ENCODE results near the gene RALB.
"Not testable (repeated sequence)": the region's sequence is repeated elsewhere in the genome, so short reads cannot be mapped to it uniquely, and the experiment has no call there.

RALB gene

DNA sequence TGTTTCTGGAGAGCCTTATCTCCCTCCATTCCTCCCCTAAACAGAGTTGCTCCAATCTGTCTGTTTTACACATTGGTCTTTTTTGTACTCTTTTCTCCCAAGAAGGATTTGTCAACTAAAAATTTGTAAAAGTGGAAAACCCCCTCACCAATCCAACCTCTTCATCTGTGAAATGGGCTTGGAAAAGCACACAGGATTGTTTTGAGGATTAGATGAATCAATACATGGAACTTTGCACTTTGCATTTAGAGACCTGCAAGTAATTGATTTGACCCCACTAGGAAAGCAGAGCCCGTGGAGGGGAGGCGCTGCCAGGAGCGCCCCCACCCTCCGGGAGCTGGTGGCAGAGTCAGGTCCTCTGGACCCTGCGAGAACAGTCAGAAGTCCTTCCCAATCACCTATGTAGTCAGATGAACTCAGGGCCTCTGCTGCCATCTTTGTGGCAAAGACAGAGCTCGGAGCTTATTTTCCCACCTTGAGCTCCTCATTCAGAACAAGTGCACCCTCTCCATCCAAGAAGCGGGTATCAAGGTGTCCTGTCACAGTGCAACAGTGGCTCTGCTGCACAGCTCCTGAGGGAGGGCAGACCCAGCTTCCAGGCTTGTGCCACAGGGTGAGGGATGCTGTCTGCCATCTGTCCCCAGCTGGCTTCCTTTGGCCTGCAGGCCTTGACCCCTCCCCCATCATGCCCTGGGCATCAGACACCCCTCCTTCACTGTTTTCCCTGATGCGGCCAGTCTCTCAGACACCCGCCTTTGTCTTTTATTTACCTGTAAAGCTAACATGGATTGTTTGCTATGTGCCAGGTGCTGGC, 27.7 kb upstream of the RALB start:
- DNase-seq (ENCODE audit: low spot score) = no peak

DNA sequence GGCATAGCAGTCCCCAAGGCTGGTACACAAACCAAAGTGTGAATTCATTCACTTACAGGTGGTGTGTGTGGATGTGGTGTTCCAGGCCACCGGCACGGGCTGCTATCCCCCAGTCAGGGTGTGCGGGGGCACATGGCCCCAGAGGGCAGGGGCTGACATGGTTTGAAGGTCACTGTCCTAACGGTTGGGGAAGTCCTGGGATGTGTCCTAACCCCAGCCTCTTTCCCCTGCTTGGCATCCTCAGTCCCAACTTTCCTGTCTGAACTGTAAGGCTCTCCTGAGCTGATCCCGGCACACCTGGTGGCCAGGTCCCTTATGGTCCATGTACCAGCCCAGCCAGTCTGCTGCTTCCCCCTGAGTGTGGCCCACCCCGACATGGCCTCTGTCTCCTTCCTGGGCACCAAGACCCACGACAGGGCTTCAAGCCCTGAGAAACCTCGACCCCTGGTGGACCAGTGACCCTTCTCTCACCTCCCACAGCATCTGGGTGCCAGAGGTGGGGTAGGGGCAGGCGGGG, 27.0 kb upstream of the RALB start:
- DNase-seq (ENCODE audit: low spot score) = no peak

DNA sequence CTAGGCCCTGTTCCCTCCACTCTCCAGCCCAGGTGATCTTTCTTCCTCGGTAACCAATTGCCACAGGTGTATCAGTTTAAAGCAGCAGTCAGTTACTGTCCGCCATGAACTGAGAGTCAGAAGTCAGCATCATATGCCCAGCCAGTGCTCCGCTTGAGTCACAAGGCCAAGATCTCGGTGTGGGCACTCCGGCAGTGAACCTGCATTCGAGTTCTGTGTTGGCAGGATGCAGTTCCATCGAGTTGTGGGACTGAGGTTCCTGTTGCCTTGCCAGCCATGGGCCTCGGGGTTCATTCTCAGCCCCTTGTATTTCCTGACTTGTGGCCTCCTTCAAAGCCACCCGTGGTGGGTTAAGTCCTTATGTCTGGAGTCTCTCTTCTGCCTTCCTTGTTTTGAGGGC, 26.3 kb upstream of the RALB start:
- DNase-seq (ENCODE audit: low spot score) = no peak

DNA sequence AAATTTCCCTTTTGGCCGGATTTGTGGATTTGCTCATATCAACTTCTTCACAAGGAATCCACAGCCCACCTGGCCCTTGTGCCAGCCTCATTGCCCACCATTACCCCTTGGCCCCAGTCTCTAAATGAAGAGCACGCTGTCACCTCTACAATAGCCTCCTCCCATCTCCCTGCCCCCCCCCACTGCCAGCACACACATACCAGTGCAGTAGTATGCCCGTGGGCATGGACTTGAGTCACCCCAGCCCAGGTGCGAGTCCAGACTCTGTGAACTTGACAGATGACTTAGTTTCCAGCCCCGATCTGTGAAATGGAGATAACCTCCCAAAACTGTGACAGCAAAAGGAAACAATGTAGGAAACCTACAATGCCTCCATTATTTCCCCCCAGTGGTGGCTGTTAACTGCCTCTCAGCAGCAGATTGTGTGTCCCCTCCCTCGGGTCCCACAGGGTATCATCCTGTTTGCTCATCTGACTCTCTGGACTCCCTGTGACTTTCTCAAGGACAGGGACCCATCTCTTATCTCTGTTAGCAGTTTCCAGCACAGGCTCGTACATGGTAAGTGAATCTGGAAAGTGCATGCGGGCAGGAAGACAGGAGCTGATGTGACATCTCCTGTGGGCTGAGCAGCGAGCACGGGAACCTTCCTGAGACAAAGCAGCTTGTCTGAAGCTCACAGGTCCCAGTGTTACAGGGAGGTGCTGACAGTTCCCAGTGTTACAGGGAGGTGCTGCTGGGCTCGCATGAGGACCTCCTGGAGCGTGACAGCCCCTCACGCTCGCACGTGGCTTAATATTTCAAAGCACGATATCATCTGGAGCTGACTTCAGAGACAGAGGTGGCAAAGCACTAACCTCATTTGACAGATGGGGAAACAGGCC, 25.3 kb upstream of the RALB start:
- no peak for DNase-seq (ENCODE audit: low spot score)

DNA sequence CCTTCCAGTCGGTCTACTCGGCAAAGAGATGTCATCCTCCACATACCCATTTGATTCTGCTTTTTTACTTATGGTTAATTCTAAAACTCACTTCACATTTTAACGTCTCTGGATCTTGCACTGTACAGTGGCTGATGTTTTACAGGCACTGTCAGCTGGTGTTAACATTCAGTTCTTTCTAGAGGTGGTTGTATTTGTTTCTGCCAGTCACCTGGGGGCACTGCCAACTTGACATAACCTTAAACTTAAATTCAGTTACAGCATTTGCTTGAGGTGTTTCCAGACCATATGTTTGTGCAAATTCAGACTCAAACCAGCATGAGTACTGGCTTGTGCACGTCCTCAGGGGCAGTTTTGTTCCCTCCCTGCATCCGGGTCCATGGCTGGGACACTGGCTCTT, 24.1 kb upstream of the RALB start:
- no peak for DNase-seq (ENCODE audit: low spot score)

DNA sequence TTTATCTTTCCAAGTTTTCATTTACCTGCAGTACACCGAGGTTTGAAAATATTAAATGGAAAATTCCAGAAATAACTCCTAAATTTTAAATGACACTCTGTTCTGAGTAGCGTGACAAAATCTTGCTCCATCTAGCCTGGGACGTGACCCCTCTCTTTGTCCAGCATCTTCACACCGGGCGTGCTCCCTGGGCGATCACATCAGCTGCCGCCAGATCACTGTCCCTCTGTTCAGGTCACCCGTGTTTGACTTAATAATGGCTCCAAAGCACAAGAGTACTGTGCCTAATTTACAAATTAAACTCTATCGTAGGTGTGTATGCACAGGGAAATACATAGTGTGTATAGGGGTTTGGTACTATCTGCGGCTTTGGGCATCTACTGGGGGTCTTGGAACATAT, 23.3 kb upstream of the RALB start:
- DNase-seq (ENCODE audit: low spot score) = no peak

DNA sequence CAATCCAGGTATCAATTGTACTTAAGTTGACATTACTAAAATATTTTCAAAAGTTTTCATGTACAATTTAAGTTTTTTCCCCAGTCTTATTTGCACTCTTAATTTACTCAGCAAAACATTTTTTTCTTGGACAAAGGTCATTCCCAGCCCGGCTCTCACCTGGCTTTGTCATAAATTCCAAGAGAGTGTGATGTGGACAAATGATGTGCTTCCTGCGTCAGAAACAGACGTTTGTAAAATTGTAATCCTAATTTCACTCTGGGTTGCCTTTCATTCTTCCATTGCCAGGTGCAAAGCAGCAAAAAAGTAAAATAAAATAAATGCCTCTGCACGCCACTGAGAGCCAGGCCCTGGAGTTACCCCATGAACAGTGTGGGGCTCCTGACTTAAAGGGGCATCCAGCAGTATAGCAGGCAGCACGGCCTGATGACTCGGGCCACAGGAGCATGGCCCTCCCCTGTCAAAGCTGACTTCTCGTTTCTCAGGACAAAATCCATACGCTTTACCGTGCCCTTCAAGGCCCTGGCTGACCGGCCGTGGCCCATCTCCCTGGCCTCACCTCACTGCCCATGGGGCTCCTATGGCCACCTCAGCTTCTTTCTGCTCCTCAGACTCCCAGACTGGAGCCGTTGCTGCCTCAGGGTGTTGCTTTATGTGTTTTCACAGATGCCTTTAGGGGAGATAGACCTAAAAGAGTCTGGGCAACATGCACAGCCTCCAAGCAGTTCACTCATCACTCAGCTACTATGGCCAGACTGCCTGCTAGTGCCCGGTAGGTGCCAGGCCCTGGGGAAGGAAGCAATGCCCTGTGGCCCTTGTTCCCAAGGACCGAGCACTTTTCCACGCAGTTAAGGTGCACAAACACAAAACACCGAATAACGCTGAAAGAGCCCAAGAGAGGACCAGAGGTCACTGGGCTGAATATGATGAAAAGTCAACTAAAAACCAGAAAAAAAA, 21.9 kb upstream of the RALB start:
- no peak for DNase-seq (ENCODE audit: low spot score)

DNA sequence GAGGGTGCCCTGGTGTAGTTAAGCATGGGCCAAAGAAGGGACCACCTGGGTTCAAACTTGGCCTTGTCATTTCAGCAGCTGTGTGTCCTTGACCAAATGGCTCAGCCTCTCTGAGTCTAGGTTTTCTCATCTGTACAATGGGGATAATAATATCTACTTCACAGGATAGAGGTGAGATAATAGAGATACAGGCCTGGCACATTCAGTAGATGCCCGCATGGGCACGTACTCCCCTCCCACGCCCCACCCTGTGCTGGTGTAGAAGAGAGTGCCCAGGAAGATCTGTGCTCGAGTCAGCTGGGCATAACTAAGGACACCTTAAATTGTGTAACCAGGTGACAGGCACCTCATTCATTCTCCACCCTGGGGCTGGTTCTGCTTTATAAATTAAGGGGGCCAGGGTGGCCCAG, 21.1 kb upstream of the RALB start:
- DNase-seq (ENCODE audit: low spot score) = no peak

DNA sequence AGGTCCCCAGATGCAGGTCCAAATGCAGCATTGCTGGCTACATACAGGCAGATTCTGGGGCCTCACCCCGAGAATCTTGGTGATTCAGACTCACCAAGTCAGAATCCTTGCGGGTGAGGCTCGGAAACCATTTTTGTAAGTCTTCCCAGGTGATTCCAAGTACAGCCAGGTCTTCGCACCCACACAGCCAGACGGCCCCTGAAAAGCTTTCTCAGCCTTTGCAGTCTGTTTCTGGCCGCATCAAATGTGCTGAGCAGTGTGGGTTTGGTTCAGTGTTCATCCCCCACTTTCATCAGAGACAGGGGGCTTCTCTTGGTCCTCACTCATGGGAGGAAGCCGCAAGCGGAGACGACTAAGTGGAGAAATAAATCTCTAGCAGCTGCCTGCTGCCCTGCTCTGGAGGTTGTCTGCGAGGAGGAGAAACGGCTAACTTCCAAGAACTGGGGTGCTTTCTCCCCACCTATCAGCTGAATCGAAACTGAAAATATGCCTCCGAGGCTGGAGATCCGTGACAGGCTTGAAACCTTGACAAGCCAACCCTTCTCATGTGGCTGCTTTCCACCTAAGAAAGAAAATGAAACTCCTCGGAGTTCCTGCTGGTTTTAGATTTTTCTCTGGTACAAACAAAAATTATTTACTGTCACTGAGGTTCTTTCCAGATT, 20.5 kb upstream of the RALB start:
- DNase-seq (ENCODE audit: low spot score) = peak; percentile 58

DNA sequence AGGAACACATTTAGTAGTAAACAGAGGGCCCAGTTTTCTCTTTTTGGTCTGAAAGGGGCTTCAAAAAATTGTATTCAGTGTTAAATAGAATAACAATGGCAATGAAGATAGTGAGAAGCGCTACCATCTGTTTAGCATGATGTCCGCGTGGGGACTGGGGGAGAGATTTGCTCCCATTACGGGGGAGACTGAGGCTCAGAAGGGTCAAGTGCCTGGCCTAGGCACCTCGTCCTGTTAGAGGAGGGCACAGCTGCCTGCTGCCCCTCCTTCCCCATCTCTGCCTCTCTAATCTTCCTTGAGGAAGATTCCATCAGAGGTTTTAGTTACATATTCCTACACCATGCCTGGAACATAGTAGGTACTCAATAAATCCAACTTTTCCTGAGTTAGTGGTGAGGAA, 19.4 kb upstream of the RALB start:
- DNase-seq (ENCODE audit: low spot score) = no peak

DNA sequence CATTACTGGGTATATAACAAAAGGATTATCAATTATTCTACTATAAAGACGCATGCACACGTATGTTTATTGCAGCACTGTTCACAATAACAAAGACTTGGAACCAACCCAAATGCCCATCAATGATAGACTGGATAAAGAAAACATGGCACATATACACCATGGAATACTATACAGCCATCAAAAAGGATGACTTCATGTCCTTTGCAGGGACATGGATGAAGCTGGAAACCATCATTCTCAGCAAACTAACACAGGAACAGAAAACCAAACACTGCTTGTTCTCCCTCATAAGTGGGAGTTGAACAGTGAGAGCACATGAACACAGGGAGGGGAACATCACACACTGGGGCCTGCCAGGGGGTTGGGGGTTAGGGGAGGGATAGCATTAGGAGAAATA, 17.5 kb upstream of the RALB start:
- not testable (repeated sequence) for DNase-seq (ENCODE audit: low spot score)

DNA sequence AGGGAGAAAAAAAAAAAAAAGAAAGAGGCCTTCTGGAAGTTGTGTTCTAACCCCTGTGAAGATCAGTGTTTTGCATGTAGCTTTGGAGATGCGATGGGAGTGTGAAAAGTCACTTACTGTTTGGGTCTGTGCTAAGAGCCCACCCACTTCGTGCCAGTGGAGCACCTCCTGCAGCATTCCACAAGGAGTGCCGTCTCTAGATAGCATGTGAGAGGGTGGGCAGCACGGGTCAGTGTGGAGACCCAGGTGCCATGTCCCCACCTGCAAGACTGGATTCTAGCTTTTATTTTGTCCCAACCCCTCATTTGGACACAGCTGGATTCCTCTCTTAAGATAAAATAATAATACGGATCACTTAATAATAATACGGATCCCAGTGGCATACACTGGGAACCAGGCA, 17.0 kb upstream of the RALB start:
- DNase-seq (ENCODE audit: low spot score) = no peak

DNA sequence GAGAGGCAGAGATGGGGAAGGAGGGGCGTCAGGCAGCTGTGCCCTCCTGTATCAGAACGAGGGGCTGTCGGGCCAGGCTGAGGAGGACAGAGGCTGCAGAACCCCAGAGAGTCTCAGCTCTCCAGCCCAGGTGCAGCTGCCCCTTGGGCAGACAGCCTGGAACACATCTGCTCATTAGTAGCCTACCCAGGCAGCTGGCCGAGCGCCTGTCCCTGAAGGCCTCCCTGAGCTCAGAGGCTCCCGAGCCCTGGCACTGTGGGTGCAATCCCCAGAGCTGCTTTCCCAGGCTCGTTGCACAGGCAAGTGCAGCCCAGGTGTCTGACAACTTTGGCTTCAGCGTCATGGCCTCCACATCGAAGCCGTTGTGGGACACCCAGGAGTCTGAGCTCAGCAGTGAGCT, 16.3 kb upstream of the RALB start:
- DNase-seq (ENCODE audit: low spot score) = no peak

DNA sequence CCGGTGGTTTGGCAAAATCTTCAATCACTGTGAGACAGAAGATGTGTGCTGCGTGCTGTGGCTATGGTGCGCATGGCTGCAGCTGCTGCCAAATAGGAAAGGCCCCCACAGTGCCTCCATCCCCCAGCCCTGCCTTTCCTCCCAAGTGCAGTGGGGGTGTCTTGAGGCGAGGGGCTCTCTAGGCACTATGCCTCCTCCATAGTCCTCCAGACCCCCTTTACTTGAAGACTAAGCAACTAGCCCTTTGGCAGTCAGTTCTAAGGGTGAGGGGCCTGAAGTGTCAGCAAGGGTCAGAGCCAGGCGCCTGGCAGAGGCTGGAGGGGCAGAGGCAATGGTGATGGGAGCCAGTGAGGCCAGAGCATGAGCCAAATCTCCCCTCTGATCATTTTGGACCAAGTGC, 15.9 kb upstream of the RALB start:
- no peak for DNase-seq (ENCODE audit: low spot score)

DNA sequence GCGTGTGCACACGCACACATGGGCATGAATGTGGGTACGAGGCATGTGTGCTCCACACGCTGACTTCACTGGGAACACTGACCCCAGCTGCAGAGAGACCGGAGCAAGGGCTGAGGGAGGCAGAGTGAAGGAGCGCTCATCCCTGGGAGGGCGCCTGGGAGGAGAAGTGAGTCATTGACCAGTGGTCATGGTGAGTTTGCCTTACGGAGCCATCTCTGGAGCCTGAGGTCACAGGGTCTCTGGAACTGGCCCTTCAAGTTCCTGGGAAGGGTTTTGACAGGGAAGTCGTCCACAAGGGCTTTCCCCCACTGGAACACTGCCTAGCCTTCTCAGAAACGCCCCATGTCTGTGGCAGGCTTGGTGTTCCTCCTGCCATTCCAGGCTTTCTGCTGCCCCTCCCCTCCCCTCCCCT, 15.2 kb upstream of the RALB start:
- DNase-seq (ENCODE audit: low spot score) = no peak

DNA sequence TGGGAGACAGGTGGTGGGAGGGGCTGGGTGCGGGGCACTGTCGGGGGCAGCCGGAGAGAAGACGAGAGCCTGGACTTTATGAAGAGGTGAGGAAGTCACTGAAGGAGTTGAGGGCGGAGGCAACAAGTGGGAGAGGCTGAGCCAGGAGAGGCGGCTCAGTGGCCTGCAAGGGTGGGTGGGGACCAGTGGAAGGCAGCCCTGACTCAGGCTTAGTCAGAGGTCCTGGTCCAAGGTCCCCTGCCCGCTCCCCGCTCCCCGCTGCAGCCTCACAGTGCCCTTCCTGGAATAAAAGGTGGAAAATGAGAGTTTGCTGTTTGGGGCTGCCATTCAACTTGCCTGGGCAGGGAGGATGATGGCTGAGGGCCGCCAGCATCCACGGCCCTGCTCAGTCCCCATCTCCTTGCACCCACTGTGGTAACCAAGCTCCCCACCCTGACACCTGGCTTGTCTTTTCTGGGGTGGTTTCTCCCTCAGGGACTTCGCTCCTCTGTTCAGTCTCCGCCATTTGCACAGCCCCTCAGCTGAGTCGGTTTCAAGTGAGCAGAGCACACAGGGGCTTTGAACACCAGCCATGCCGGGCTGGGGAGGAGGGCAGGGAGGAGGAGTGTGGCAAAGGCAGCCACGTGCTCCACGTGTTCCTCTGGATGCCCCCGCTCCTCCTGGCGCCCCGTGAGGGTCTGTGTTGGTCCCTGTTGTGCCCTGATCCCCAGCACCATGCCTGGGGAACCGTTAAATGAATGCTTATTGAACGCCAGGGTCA, 13.7 kb upstream of the RALB start:
- no peak for DNase-seq (ENCODE audit: low spot score)

DNA sequence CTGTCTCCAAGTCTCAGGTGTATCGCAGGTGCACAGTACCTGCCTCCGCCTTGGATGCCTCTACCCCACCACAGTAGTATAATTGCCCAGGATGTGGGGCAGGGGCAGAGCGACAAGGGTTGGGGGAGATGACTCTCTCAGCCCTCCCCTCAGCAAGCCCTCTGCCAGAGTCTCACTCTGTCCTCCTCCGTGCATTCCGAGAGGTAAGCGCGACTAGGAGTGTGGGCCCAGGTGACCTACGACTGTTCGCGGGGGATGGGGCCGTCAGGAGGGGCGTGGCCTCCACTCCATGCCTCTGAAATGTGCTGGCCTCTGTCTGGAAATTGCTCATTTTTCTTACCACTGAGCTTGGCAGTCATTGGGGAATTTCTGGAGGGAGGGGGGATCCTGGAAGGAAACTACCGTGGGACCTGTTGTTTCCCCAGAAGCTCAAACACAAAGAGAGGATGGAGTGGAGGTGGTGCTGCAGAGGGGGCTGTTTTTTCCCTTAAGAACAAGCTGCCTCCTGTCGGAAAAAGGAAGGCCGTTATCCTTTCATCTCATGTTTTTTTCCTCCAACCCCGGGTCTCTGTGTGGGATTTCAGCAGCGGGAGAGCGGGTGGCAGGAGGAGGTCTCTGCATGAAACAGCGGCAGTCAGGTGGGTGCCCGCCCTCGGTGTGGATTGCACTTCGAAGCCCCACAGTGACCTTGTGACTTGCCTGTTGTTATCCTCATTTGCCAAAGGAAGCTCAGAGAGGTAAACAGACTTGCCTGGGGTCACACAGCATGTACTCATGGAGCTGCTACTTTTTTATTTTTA, 13.0 kb upstream of the RALB start:
- DNase-seq (ENCODE audit: low spot score) = no peak

DNA sequence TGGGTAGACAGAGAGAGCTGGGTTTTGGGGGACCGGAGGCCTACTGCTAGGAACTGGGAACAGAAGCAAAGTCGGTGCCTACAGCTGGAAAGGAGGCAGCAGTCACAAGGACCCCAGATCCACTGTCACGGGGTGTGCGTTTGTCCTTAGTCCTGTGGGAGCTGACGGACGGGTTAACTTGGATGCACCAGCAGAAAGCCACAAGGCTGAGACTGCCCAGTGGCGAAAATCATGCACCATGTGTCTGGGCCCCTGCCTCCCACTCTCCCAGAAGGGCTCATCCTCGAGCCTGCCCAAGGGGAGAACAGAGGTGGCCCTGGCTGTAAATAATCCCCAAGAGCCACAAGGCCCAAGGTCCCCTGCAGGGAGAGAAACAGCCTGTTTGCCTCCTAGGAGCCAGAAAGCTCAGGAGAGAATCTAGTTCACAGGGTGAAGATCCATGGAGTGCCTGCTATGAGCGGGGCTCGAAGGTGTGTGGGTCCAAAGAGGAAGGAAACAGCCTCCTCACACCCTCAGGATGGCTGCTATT, 11.7 kb upstream of the RALB start:
- DNase-seq (ENCODE audit: low spot score) = no peak

DNA sequence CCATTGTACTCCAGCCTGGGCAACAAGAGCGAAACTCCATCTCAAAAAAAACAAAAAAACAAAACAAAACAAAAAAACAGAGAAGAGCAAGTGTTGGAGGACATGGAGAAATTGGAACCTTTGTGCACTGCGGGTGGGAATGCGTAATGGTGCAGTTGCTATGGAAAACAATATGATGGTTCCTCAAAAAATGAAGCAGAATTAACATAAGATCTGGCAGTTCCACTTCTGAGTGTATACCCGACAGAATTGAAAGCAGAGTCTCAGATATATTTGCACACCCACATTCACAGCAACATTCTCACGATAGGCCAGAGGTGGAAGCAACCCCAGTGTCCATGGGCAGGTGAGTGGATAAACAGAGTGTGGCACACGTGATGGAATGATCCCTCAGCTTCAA, 11.0 kb upstream of the RALB start:
- no peak for DNase-seq (ENCODE audit: low spot score)

DNA sequence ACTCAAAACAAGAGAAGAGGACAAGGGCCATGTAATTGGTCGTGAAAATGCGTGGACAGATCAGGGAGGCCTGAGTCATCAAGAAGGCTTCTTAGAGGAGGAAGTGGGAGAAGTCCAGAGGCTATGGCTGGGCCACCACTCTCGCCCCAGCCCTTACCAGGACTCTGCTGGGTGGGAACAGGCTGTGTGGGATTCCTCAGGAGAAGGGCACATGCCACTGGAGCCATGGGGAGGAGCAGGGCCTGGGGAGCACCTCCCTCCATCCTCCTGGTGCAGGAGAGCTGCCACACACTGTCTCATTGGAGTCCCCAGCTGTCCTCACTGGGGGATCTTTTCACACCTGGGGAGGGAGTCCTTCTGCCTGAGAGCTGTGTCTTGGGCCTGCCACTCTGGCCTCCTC, 9.4 kb upstream of the RALB start:
- no peak for DNase-seq (ENCODE audit: low spot score)
